KMS-11 (cell line): ENCODE measurements around the gene SCFD1.

ENCODE experiments used
- H2AFZ ChIP-seq: fragments of 200-600 bp; sonication (generic); 2 replicates; pipeline ENCODE4 v1.6.1; 2016; ENCODE audit warnings: antibody characterized with exemption, mixed run types, low read depth
- H3K27ac ChIP-seq: fragments of 200-600 bp; sonication (generic); 2 replicates; pipeline ENCODE4 v1.6.1; 2016; ENCODE audit warnings: mild to moderate bottlenecking, mixed run types
- H3K27me3 ChIP-seq: fragments of 200-600 bp; sonication (generic); 2 replicates; pipeline ENCODE4 v1.6.1; 2017; ENCODE audit warnings: mild to moderate bottlenecking, low read depth, mixed run types, moderate library complexity; ENCODE audit not compliant: insufficient read depth
- H3K36me3 ChIP-seq: fragments of 200-600 bp; sonication (generic); 2 replicates; pipeline ENCODE4 v1.6.1; 2017; ENCODE audit warnings: mild to moderate bottlenecking, mixed run types; ENCODE audit not compliant: insufficient read depth
- H3K4me1 ChIP-seq: fragments of 200-600 bp; sonication (generic); 2 replicates; pipeline ENCODE4 v1.6.1; 2016; ENCODE audit warnings: mild to moderate bottlenecking, low read depth, mixed run types; ENCODE audit not compliant: poor library complexity, severe bottlenecking
- H3K4me2 ChIP-seq: fragments of 200-600 bp; sonication (generic); 2 replicates; pipeline ENCODE4 v1.7.0; 2016; ENCODE audit warnings: mild to moderate bottlenecking, mixed run types
- H3K4me3 ChIP-seq: fragments of 200-600 bp; sonication (generic); IDR thresholded peaks from 2 replicates; pipeline ENCODE4 v1.6.1; 2017; ENCODE audit warnings: low read depth, low read length, mixed read lengths; ENCODE audit not compliant: insufficient read depth
- H3K79me2 ChIP-seq: fragments of 200-600 bp; sonication (generic); 2 replicates; pipeline ENCODE4 v1.6.1; 2016; ENCODE audit warnings: low read depth, mixed run types; ENCODE audit not compliant: insufficient read depth
- H3K9ac ChIP-seq: fragments of 200-600 bp; sonication (generic); 2 replicates; pipeline ENCODE4 v1.6.1; 2016; ENCODE audit warnings: mild to moderate bottlenecking, mixed run types
- H4K20me1 ChIP-seq: fragments of 200-600 bp; sonication (generic); 2 replicates; pipeline ENCODE4 v1.6.1; 2016; ENCODE audit warnings: mild to moderate bottlenecking, mixed run types; ENCODE audit not compliant: insufficient read depth
- CTCF ChIP-seq: fragments of 200-600 bp; sonication (generic); conservative IDR thresholded peaks from 2 replicates; pipeline ENCODE4 v1.6.1; 2017; ENCODE audit warnings: low read depth, mild to moderate bottlenecking, antibody characterized with exemption, low read length, moderate library complexity, mixed read lengths

The SCFD1 gene

GRCh38 chr14:30751646-30752416, 129.7 kb downstream of the SCFD1 start:
- H3K27me3 ChIP-seq, result no peaks in the 10 kb centered on the region
- no peaks in the 10 kb centered on the region for H4K20me1 ChIP-seq
- no peak overlapping the region for H3K4me2 ChIP-seq
- no peak overlapping the region for H3K9ac ChIP-seq
- H3K4me1 ChIP-seq, result no peaks in the 10 kb centered on the region
- no peak for TF ChIP-seq CTCF
- no peak overlapping the region for H3K4me3 ChIP-seq
- no peak overlapping the region for H2AFZ ChIP-seq
- H3K79me2 ChIP-seq, result no peaks in the 10 kb centered on the region
- no peak overlapping the region for H3K27ac ChIP-seq
- no peaks in the 10 kb centered on the region; the same call in 1 of the 2 replicates for H3K36me3 ChIP-seq

DNA sequence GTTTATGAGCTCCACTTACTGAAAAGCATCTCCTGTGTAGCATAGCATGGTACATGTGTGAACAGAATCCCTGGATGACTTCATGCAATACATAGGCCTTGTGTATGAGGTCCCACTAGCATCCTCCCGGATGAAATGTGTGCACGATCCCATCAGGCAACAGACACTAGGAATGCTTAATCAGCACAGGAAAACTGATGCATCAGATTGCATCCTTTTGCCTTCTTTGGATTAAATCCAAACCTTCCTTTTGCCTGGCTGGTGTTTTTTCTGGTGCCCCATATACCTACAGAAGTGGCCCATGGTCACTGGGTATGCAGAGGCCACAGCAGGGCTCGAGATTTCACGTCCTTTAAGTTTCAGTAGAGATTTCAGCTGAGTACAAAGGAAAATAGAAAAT, 131.3 kb downstream of the SCFD1 start:
- no peak overlapping the region for H3K9ac ChIP-seq
- H3K4me1 ChIP-seq, result no peaks in the 10 kb centered on the region
- no peak for TF ChIP-seq CTCF
- H3K36me3 ChIP-seq, result no peaks in the 10 kb centered on the region; the same call in 1 of the 2 replicates
- H3K27me3 ChIP-seq, result no peaks in the 10 kb centered on the region
- H3K27ac ChIP-seq, result no peak overlapping the region
- H3K4me2 ChIP-seq, result no peak overlapping the region
- H3K79me2 ChIP-seq, result no peaks in the 10 kb centered on the region
- no peak overlapping the region for H2AFZ ChIP-seq
- H4K20me1 ChIP-seq, result no peaks in the 10 kb centered on the region
- no peak overlapping the region for H3K4me3 ChIP-seq

DNA sequence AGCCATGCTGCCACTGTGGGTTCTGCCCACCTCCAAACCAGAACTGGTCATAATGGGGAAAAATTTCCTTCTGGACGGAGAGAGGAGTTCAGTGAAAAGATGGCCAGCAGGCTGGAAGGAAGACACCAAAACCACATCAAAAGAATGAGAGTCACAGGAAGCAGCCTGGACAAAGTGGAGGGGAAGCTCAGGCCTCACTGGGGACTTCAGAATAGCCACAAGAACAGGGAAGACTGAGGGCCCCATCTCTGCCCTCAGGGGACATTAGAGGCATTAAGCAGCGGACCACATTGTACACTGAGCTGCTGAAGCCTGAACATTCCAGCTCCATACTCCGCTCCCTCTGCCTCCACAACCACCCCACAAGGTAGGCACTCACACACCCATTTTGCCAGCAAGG, 132.7 kb downstream of the SCFD1 start:
- no peak overlapping the region for H3K4me2 ChIP-seq
- H3K27ac ChIP-seq, result no peak overlapping the region
- H3K4me3 ChIP-seq, result no peak overlapping the region
- H2AFZ ChIP-seq, result no peak overlapping the region
- no peaks in the 10 kb centered on the region for H3K79me2 ChIP-seq
- no peak for TF ChIP-seq CTCF
- no peak overlapping the region for H3K9ac ChIP-seq
- no peaks in the 10 kb centered on the region for H3K4me1 ChIP-seq
- no peaks in the 10 kb centered on the region for H4K20me1 ChIP-seq
- no peaks in the 10 kb centered on the region for H3K36me3 ChIP-seq
- H3K27me3 ChIP-seq, result no peaks in the 10 kb centered on the region

DNA sequence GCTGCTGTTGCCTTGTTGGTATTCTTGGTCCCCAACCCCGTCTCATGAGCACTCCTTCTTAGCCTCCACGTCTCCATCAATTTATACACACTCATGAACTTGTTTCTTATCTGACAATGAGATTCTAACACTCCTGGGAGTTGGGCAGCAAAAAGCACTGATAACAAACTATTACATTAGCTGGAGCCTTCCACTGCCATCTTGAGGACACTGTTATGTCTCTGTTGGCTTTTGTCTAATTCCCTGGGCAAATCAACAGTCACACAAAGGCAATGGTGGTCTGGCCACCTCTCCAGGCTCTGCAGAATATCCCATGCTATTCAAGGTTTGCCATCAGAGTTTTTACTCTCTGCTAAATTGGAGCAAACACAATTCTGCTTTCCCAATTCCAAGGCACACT, 134.5 kb downstream of the SCFD1 start:
- Histone ChIP-seq H3K36me3 (no peaks in the 10 kb centered on the region), H3K4me1 (no peaks in the 10 kb centered on the region), H3K79me2 (no peaks in the 10 kb centered on the region), H2AFZ (no peak overlapping the region), H3K27ac (no peak overlapping the region), H3K4me3 (no peak overlapping the region), H4K20me1 (no peaks in the 10 kb centered on the region), H3K4me2 (no peak overlapping the region), H3K27me3 (no peaks in the 10 kb centered on the region), H3K9ac (no peak overlapping the region)
- TF ChIP-seq CTCF, result no peak
